Liver (tissue), 3 donors: Measurements from ENCODE around the gene TNF.

Experiments used
- CTCF ChIP-seq: fragments of 150-350 bp; IDR thresholded peaks from 2 replicates; pipeline ENCODE4 v1.5.1; 2017; ENCODE audit warnings: improper control_type of control experiment, low read depth, low read length; ENCODE audit not compliant: missing input control
- GABPA ChIP-seq, 2 donors: IDR thresholded peaks in 1 of 2; conservative IDR thresholded peaks in 1 of 2; 2 replicates each; pipeline ENCODE4 v1.6.1; 2016; ENCODE audit warnings: antibody characterized with exemption in 2 of 2, mild to moderate bottlenecking in 1 of 2, moderate library complexity in 1 of 2
- MAX ChIP-seq: IDR thresholded peaks from 2 replicates; pipeline ENCODE4 v1.6.1; 2016; ENCODE audit warnings: antibody characterized with exemption
- RAD21 ChIP-seq, 2 donors: IDR thresholded peaks; 2 replicates each; pipeline ENCODE4 v1.6.1; 2016; ENCODE audit warnings: antibody characterized with exemption in 2 of 2, mild to moderate bottlenecking in 2 of 2
- REST ChIP-seq: IDR thresholded peaks from 2 replicates; pipeline ENCODE4 v1.6.1; 2016; ENCODE audit warnings: antibody characterized with exemption, mild to moderate bottlenecking
- TAF1 ChIP-seq: conservative IDR thresholded peaks from 2 replicates; pipeline ENCODE4 v1.6.1; 2016; ENCODE audit warnings: antibody characterized with exemption, mild to moderate bottlenecking
- donor health status: healthy.
- donor health status: healthy.

GRCh38 chr6:31610968-31611367, 35.6 kb downstream of the TNF start:
- TF ChIP-seq RAD21 (IDR thresholded peaks at IDR 0.05) (no peak), CTCF (no peak), REST (no peak), TAF1 (no peak), MAX (no peak), GABPA (IDR thresholded peaks at IDR 0.05 in 1 of 2, conservative IDR thresholded peaks at IDR 0.05 in 1 of 2) (no peak)
